ENCODE data around the gene ZNF598.

DNA sequence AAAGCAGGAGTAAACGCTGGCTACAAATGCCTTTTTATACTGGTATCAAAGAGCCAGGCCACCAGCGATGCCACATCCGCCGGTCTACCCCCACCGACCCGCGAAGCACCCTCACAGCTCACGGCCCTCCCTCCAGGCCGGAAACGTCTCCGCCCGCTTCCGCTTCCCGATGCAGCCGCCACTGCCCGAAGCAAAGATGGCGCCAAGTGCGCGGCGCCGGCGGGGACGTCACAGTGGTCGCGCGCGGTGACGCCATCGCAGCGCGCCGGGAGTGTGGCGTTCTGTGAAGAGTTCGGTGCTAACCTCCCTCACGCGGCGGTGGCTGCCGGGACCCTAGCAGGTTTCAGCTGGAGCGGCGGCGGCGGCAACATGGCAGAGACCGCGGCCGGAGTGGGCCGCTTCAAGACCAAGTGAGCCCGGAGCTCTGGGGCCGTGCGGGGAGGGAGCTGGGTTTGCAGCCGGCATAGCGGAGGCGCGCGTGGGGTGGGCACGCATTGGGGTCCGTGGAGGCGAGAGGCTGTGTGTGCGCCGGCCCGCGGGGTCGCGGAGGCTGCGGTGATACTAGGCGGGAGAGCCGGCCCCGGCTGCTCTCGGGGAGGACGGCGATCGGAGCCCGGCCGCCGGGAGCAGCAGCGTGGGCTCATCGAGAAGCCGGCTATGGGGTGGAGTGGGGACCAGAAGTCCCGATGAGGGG, 37.7 kb downstream of the ZNF598 start, which contains the start of gene TBL3:
- TF ChIP-seq, protein P1, sequence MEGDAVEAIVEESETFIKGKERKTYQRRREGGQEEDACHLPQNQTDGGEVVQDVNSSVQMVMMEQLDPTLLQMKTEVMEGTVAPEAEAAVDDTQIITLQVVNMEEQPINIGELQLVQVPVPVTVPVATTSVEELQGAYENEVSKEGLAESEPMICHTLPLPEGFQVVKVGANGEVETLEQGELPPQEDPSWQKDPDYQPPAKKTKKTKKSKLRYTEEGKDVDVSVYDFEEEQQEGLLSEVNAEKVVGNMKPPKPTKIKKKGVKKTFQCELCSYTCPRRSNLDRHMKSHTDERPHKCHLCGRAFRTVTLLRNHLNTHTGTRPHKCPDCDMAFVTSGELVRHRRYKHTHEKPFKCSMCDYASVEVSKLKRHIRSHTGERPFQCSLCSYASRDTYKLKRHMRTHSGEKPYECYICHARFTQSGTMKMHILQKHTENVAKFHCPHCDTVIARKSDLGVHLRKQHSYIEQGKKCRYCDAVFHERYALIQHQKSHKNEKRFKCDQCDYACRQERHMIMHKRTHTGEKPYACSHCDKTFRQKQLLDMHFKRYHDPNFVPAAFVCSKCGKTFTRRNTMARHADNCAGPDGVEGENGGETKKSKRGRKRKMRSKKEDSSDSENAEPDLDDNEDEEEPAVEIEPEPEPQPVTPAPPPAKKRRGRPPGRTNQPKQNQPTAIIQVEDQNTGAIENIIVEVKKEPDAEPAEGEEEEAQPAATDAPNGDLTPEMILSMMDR (IDR thresholded peaks at IDR 0.05) = peak in 2 of 6 experiments; percentile 36 to 48
- TF ChIP-seq POLR2AphosphoS5 (IDR thresholded peaks at IDR 0.05) (peak; percentile 100), POLR2A (IDR thresholded peaks at IDR 0.05) (peak in 3 of 4 donors; percentile 73 to 97 (median 94)), EP300 (IDR thresholded peaks at IDR 0.05) (peak in 1 of 4 donors; percentile 81)

Data from upper lobe of left lung (tissue), 4 donors.